ENCODE results near the gene WSB1.

The WSB1 gene

GRCh38 chr17:27288183-27288582 is 5.7 kb upstream of the WSB1 start:
- Histone ChIP-seq H3K9me3 (ENCODE audit: control insufficient read depth, insufficient read depth, low read length) (no peaks in the 10 kb centered on the region), H3F3A (ENCODE audit: control insufficient read depth, insufficient read depth) (no peaks in the 10 kb centered on the region; the same call in 1 of the 2 replicates), H3K4me3 (ENCODE audit: low read length) (no peak overlapping the region), H3K4me2 (ENCODE audit: low read length) (no peak overlapping the region), H3K4me1 (ENCODE audit: control insufficient read depth, low read length) (peaks cover 9% of the 10 kb centered on the region), H3K36me3 (ENCODE audit: control insufficient read depth, low read length) (no peaks in the 10 kb centered on the region), H3K27me3 (ENCODE audit: control insufficient read depth, low read length) (no peaks in the 10 kb centered on the region), H3K9me2 (replicated peaks; ENCODE audit: control insufficient read depth, low read length) (no peaks in the 10 kb centered on the region), H3K79me2 (ENCODE audit: control insufficient read depth, low read length) (no peaks in the 10 kb centered on the region), H4K20me1 (ENCODE audit: control insufficient read depth, insufficient read depth, low read depth, low read length) (no peaks in the 10 kb centered on the region), H3K27ac (ENCODE audit: low read depth, low read length) (no peak overlapping the region)
- TF ChIP-seq CTCF (IDR thresholded peaks at IDR 0.05; ENCODE audit: low read depth, low read length, poor library complexity, severe bottlenecking): no peak
- no peak for TF ChIP-seq EZH2phosphoT487 (IDR thresholded peaks at IDR 0.05; ENCODE audit: borderline replicate concordance, low read length)

GRCh38 chr17:27289856-27290255 is 4.1 kb upstream of the WSB1 start:
- H3K79me2 ChIP-seq (ENCODE audit: control insufficient read depth, low read length): peaks cover 8% of the 10 kb centered on the region
- H3K4me2 ChIP-seq (ENCODE audit: low read length): no peak overlapping the region
- H4K20me1 ChIP-seq (ENCODE audit: control insufficient read depth, insufficient read depth, low read depth, low read length): no peaks in the 10 kb centered on the region

GRCh38 chr17:27290916-27291598 is 2.9 kb upstream of the WSB1 start:
- no peak overlapping the region for H3K4me2 ChIP-seq (ENCODE audit: low read length)
- H3K4me1 ChIP-seq (ENCODE audit: control insufficient read depth, low read length): peaks cover 11% of the 10 kb centered on the region
- no peak overlapping the region for H3K4me3 ChIP-seq (ENCODE audit: low read length)
- H3K27me3 ChIP-seq (ENCODE audit: control insufficient read depth, low read length): no peaks in the 10 kb centered on the region
- 0 out of 2 replicates have a peak, but pooled peaks cover 6% of the 10 kb centered on the region for H4K20me1 ChIP-seq (ENCODE audit: control insufficient read depth, insufficient read depth, low read depth, low read length)
- no peaks in the 10 kb centered on the region for H3K9me2 ChIP-seq (replicated peaks; ENCODE audit: control insufficient read depth, low read length)
- TF ChIP-seq CTCF (IDR thresholded peaks at IDR 0.05; ENCODE audit: low read depth, low read length, poor library complexity, severe bottlenecking) (no peak), EZH2phosphoT487 (IDR thresholded peaks at IDR 0.05; ENCODE audit: borderline replicate concordance, low read length) (no peak)
- H3K79me2 ChIP-seq (ENCODE audit: control insufficient read depth, low read length): peaks cover 20% of the 10 kb centered on the region
- no peaks in the 10 kb centered on the region; the same call in 1 of the 2 replicates for H3F3A ChIP-seq (ENCODE audit: control insufficient read depth, insufficient read depth)
- H3K27ac ChIP-seq (ENCODE audit: low read depth, low read length): no peak overlapping the region
- no peaks in the 10 kb centered on the region for H3K9me3 ChIP-seq (ENCODE audit: control insufficient read depth, insufficient read depth, low read length)
- peaks cover 6% of the 10 kb centered on the region for H3K36me3 ChIP-seq (ENCODE audit: control insufficient read depth, low read length)

More at GRCh38 chr17:27289856-27290255, 4.1 kb upstream of the WSB1 start:
- H3K36me3 ChIP-seq (ENCODE audit: control insufficient read depth, low read length): peaks cover 4% of the 10 kb centered on the region; the same call in 1 of the 2 replicates
- peaks cover 8% of the 10 kb centered on the region for H3K4me1 ChIP-seq (ENCODE audit: control insufficient read depth, low read length)
- no peak overlapping the region for H3K4me3 ChIP-seq (ENCODE audit: low read length)
- H3K27me3 ChIP-seq (ENCODE audit: control insufficient read depth, low read length): no peaks in the 10 kb centered on the region
- H3K9me3 ChIP-seq (ENCODE audit: control insufficient read depth, insufficient read depth, low read length): no peaks in the 10 kb centered on the region
- H3K27ac ChIP-seq (ENCODE audit: low read depth, low read length): no peak overlapping the region
- no peaks in the 10 kb centered on the region; the same call in 1 of the 2 replicates for H3F3A ChIP-seq (ENCODE audit: control insufficient read depth, insufficient read depth)
- TF ChIP-seq CTCF (IDR thresholded peaks at IDR 0.05; ENCODE audit: low read depth, low read length, poor library complexity, severe bottlenecking): no peak
- no peak for TF ChIP-seq EZH2phosphoT487 (IDR thresholded peaks at IDR 0.05; ENCODE audit: borderline replicate concordance, low read length)
- no peaks in the 10 kb centered on the region for H3K9me2 ChIP-seq (replicated peaks; ENCODE audit: control insufficient read depth, low read length)

Measured in DOHH2 (cell line).